DND-41 (cell line): ENCODE data around the gene GNA14.

Experiments used
- ATAC-seq: fragments of 200-7000 bp; cut with Tn5 transposase; 3 replicates; pipeline ENCODE4 v1.9.1; 2021; ENCODE audit warnings: low read depth; ENCODE audit not compliant: insufficient read depth
- DNase-seq: peaks from one replicate; pipeline ENCODE4 v3.0.0-alpha.2; 2020
- H2AFZ ChIP-seq: 2 replicates; pipeline ENCODE4 v1.6.0; 2012; ENCODE audit warnings: low read depth, low read length
- H3K27ac ChIP-seq: 2 replicates; pipeline ENCODE4 v1.5.1; 2012; ENCODE audit warnings: low read length, inconsistent platforms
- H3K27me3 ChIP-seq: fragments of 200-600 bp; sonication (generic); 2 replicates; pipeline ENCODE4 v1.6.0; 2012; ENCODE audit warnings: low read length, mild to moderate bottlenecking, inconsistent platforms; ENCODE audit not compliant: insufficient read depth, poor library complexity
- H3K36me3 ChIP-seq: 2 replicates; pipeline ENCODE4 v1.5.1; 2012; ENCODE audit warnings: low read length, inconsistent platforms; ENCODE audit not compliant: insufficient read depth
- H3K4me1 ChIP-seq: 2 replicates; pipeline ENCODE4 v1.5.1; 2012; ENCODE audit warnings: mild to moderate bottlenecking, low read length; ENCODE audit not compliant: insufficient read depth
- H3K4me2 ChIP-seq: 2 replicates; pipeline ENCODE4 v1.6.0; 2012; ENCODE audit warnings: mild to moderate bottlenecking, moderate library complexity, low read length, inconsistent platforms; ENCODE audit not compliant: insufficient read depth
- H3K4me3 ChIP-seq, 2 experiments: fragments of 200-600 bp in 1 of 2; shearing (Covaris generic) in 1 of 2; 2 replicates each; pipeline ENCODE4 v1.5.1; 2012 to 2016; ENCODE audit warnings: inconsistent platforms in 2 of 2, low read length in 2 of 2, mild to moderate bottlenecking in 2 of 2, low read depth in 1 of 2, moderate library complexity in 1 of 2
- H3K79me2 ChIP-seq: 2 replicates; pipeline ENCODE4 v1.6.0; 2012; ENCODE audit warnings: low read length, inconsistent platforms; ENCODE audit not compliant: insufficient read depth
- H3K9ac ChIP-seq: 2 replicates; pipeline ENCODE4 v1.6.0; 2012; ENCODE audit warnings: low read depth, mild to moderate bottlenecking, inconsistent platforms, low read length, moderate library complexity
- H3K9me3 ChIP-seq: 2 replicates; pipeline ENCODE4 v1.5.1; 2012; ENCODE audit warnings: low read length, moderate library complexity, mild to moderate bottlenecking, inconsistent platforms; ENCODE audit not compliant: insufficient read depth, severe bottlenecking
- H4K20me1 ChIP-seq: 2 replicates; pipeline ENCODE4 v1.6.0; 2012; ENCODE audit warnings: low read length; ENCODE audit not compliant: insufficient read depth
- CTCF ChIP-seq: IDR thresholded peaks from 2 replicates; pipeline ENCODE4 v1.5.1; 2012; ENCODE audit warnings: borderline replicate concordance, low read length, moderate library complexity, mild to moderate bottlenecking; ENCODE audit not compliant: poor library complexity, severe bottlenecking; ENCODE audit errors: extremely low read depth
- EZH2 ChIP-seq: IDR thresholded peaks from 3 replicates; pipeline ENCODE4 v1.6.1; 2012; ENCODE audit warnings: borderline replicate concordance, low read depth, mild to moderate bottlenecking, moderate library complexity, low read length, inconsistent platforms; ENCODE audit not compliant: severe bottlenecking

The GNA14 gene

GRCh38 chr9:77561331-77562018 lies 86.6 kb downstream of the GNA14 start:
- Histone ChIP-seq H3K27ac (no peak overlapping the region), H3K4me2 (no peak overlapping the region), H3K36me3 (no peaks in the 10 kb centered on the region), H3K4me3 (no peak overlapping the region), H3K79me2 (no peaks in the 10 kb centered on the region), H3K9me3 (no peaks in the 10 kb centered on the region), H3K9ac (no peak overlapping the region), H4K20me1 (no peaks in the 10 kb centered on the region), H3K27me3 (no peaks in the 10 kb centered on the region), H2AFZ (no peak overlapping the region), H3K4me1 (no peaks in the 10 kb centered on the region)
- ATAC-seq = no peak
- no peak for TF ChIP-seq EZH2
- TF ChIP-seq CTCF = no peak
- no peak for DNase-seq

- Histone ChIP-seq H3K9ac (no peak overlapping the region), H3K4me1 (no peaks in the 10 kb centered on the region), H3K79me2 (no peaks in the 10 kb centered on the region), H2AFZ (no peak overlapping the region), H3K27me3 (no peaks in the 10 kb centered on the region), H3K27ac (no peak overlapping the region), H3K9me3 (no peaks in the 10 kb centered on the region), H3K4me2 (no peak overlapping the region), H3K4me3 (no peak overlapping the region), H4K20me1 (no peaks in the 10 kb centered on the region), H3K36me3 (no peaks in the 10 kb centered on the region)
- TF ChIP-seq CTCF (no peak), EZH2 (no peak)
- DNase-seq (no peak), ATAC-seq (no peak)
Observed at GRCh38 chr9:77556396-77556795, 91.7 kb downstream of the GNA14 start.

GRCh38 chr9:77554586-77555105 lies 93.5 kb downstream of the GNA14 start:
- Histone ChIP-seq H3K36me3 (no peaks in the 10 kb centered on the region), H3K79me2 (no peaks in the 10 kb centered on the region), H3K4me1 (no peaks in the 10 kb centered on the region), H2AFZ (no peak overlapping the region), H4K20me1 (no peaks in the 10 kb centered on the region), H3K9me3 (no peaks in the 10 kb centered on the region), H3K4me2 (no peak overlapping the region), H3K27me3 (no peaks in the 10 kb centered on the region), H3K9ac (no peak overlapping the region), H3K4me3 (no peak overlapping the region), H3K27ac (no peak overlapping the region)
- ATAC-seq (no peak), DNase-seq (no peak)
- no peak for TF ChIP-seq EZH2
- no peak for TF ChIP-seq CTCF
